Measurements from ENCODE around the gene NUDT16L1.
A peak's percentile ranks its signal among the peaks of the same experiment; 100 is the strongest.
"Not testable (repeated sequence)": the region's sequence is repeated elsewhere in the genome, so short reads cannot be mapped to it uniquely, and the experiment has no call there.

- TF ChIP-seq CTCF (IDR thresholded peaks at IDR 0.05; ENCODE audit: poor library complexity, severe bottlenecking), result peak; percentile 49
- not testable (repeated sequence) for TF ChIP-seq SMC3 (conservative IDR thresholded peaks at IDR 0.05; ENCODE audit: poor library complexity); RAD21 (conservative IDR thresholded peaks at IDR 0.05); POLR2AphosphoS5 (IDR thresholded peaks at IDR 0.05)
Observed at GRCh38 chr16:4650443-4651074, 42.8 kb upstream of the NUDT16L1 start.
